Breast epithelium (tissue), 4 donors: ENCODE data around the gene TMEM139. TPM values are rescaled to one million over a fixed set of nuclear protein-coding genes. Genes with fewer than 3 reads are reported as not detected.

Source experiments
- DNase-seq, 2 donors: peaks; one replicate each; pipeline ENCODE4 v3.0.0-alpha.2; 2019; ENCODE audit warnings: low spot score in 2 of 2
- H3K27ac ChIP-seq, 2 donors: fragments of 200-600 bp; sonication (generic) in 1 of 2; one replicate each; pipeline ENCODE4 v1.5.1; 2016 to 2019; ENCODE audit warnings: mild to moderate bottlenecking in 1 of 2
- H3K27me3 ChIP-seq, 2 donors: fragments of 200-600 bp; sonication (generic) in 1 of 2; one replicate each; pipeline versions ENCODE4 v1.5.1 to v1.6.0; 2017 to 2019; ENCODE audit warnings: control low read depth in 1 of 2, mild to moderate bottlenecking in 1 of 2
- H3K36me3 ChIP-seq: fragments of 200-600 bp; one replicate; pipeline ENCODE4 v1.5.1; 2019
- H3K4me1 ChIP-seq, 2 donors: fragments of 200-600 bp; sonication (generic); one replicate each; pipeline ENCODE4 v1.5.1; 2016 to 2019; ENCODE audit warnings: control low read depth in 1 of 2
- H3K4me3 ChIP-seq, 3 donors: fragments of 200-600 bp; sonication (generic); 1 replicate in 2 of 3; 2 replicates in 1 of 3; pipeline ENCODE4 v1.5.1; 2016 to 2019; ENCODE audit warnings: mild to moderate bottlenecking in 3 of 3, moderate library complexity in 2 of 3
- H3K9me3 ChIP-seq, 2 donors: fragments of 200-600 bp; sonication (generic) in 1 of 2; one replicate each; pipeline ENCODE4 v1.5.1; 2016 to 2019; ENCODE audit warnings: control low read depth in 1 of 2
- POLR2A ChIP-seq: fragments of 450-650 bp; IDR thresholded peaks from one replicate; pipeline ENCODE4 v1.6.1; 2016; ENCODE audit warnings: antibody characterized with exemption, mild to moderate bottlenecking, moderate library complexity
- POLR2AphosphoS5 ChIP-seq, 3 donors: sonication (generic); formaldehyde crosslinking; IDR thresholded peaks; one replicate each; pipeline ENCODE4 v1.6.1; 2017; ENCODE audit warnings: antibody characterized with exemption in 3 of 3
- intact Hi-C: fragments of 100-400 bp; cut with DNase I; formaldehyde crosslinking; loops from one replicate; pipeline ENCODE4 v1.15.1; 2023; ENCODE audit warnings: low total_unique reads
- total RNA-seq, 3 donors: library from RNA; depleted of rRNA; stranded (reverse); fragments of >200 nt; gene quantifications; one replicate each; pipeline ENCODE4 v1.1.0, GENCODE V29; 2016
- TF ChIP-seq, protein P1 (sequence below), 3 donors: fragments of 450-650 bp; IDR thresholded peaks; one replicate each; pipeline ENCODE4 v1.5.1; 2016 to 2017; ENCODE audit warnings: antibody characterized with exemption in 3 of 3, mild to moderate bottlenecking in 3 of 3, moderate library complexity in 3 of 3

Gene TMEM139
- total RNA-seq, 3 donors from 2014 or later: 1.4 to 27.4 (median 14.4) TPM

DNA sequence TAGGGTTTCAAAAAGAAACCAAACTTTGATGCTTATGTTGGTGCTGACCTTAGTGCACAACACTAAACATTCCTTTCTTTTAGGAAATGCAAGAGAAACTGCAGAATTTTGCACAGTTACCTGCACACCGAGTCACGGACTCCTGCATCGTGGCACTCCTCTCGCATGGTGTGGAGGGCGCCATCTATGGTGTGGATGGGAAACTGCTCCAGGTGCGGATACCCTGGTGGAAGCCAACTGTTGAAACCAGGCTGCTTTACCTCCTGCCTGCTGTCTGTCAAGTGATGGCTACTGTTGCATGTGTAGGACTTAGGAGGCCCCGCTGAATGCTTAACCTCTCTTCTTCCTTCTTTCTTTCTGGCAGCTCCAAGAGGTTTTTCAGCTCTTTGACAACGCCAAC is 15.1 kb downstream of the TMEM139 start:
- no peaks in the 10 kb centered on the region for H3K9me3 ChIP-seq
- no peaks in the 10 kb centered on the region for H3K27me3 ChIP-seq
- H3K36me3 ChIP-seq: peaks cover 6% of the 10 kb centered on the region
- intact Hi-C loops: no loop called here
- no peaks in the 10 kb centered on the region for H3K4me1 ChIP-seq
- peak overlapping the region in 1 of 2 donors; percentile 21 for H3K27ac ChIP-seq
- no peak for DNase-seq
- H3K4me3 ChIP-seq: no peak overlapping the region
- TF ChIP-seq POLR2AphosphoS5 (IDR thresholded peaks at IDR 0.05): no peak
- TF ChIP-seq, protein P1, sequence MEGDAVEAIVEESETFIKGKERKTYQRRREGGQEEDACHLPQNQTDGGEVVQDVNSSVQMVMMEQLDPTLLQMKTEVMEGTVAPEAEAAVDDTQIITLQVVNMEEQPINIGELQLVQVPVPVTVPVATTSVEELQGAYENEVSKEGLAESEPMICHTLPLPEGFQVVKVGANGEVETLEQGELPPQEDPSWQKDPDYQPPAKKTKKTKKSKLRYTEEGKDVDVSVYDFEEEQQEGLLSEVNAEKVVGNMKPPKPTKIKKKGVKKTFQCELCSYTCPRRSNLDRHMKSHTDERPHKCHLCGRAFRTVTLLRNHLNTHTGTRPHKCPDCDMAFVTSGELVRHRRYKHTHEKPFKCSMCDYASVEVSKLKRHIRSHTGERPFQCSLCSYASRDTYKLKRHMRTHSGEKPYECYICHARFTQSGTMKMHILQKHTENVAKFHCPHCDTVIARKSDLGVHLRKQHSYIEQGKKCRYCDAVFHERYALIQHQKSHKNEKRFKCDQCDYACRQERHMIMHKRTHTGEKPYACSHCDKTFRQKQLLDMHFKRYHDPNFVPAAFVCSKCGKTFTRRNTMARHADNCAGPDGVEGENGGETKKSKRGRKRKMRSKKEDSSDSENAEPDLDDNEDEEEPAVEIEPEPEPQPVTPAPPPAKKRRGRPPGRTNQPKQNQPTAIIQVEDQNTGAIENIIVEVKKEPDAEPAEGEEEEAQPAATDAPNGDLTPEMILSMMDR (IDR thresholded peaks at IDR 0.05): peak in 1 of 3 donors; percentile 37
- no peak for TF ChIP-seq POLR2A

DNA sequence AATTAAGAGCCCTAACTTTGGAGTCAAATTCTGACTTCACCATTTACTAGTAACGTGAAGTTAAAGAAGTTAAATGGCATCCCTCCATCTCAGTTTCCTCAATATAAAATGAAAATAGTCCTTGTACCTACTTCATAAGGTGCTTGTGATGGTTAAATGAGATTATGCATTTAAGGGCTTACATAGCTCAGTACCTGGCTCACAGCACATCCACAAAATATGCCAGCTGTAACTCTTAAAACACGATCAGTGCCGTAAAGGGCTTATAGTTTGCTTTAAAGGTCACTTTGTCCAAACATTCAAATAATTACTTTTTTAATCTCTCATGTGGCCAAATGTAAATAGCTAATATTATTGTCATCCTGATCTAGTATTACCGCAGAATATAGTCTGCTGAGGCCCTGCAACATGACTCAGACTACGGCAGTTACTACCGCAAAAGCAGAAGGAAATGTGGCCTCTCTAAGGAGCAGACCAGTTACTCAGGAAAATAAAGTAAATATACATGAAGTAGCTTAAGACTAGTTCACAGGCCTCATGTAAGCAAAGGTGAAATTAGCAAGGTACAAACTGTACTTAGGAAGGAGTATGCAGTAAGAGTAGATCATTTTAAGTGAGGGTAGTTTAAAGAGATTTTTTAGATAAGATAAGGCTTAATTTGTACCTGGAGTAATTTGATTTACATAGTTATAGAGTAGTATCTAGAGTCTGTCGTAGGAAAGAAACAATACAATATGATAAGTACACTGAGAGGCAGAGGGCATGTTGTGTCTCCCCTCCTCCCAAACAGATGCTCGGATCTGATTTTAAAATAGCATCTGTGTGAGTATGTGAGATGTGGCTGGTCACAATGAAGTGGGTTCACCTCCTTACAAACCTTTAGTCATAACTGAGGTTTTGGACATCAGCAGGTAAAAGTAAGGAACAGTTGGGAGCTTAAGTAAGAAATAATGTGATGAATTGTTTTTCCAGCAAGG is 16.5 kb downstream of the TMEM139 start:
- Histone ChIP-seq H3K27ac (peak overlapping the region; percentile 50 to 80), H3K27me3 (no peaks in the 10 kb centered on the region), H3K4me1 (no peaks in the 10 kb centered on the region), H3K36me3 (no peaks in the 10 kb centered on the region), H3K4me3 (no peak overlapping the region), H3K9me3 (no peaks in the 10 kb centered on the region)
- DNase-seq: no peak
- TF ChIP-seq, protein P1 (IDR thresholded peaks at IDR 0.05): no peak
- TF ChIP-seq POLR2A (no peak), POLR2AphosphoS5 (IDR thresholded peaks at IDR 0.05) (no peak)
- intact Hi-C loops: no loop called here

DNA sequence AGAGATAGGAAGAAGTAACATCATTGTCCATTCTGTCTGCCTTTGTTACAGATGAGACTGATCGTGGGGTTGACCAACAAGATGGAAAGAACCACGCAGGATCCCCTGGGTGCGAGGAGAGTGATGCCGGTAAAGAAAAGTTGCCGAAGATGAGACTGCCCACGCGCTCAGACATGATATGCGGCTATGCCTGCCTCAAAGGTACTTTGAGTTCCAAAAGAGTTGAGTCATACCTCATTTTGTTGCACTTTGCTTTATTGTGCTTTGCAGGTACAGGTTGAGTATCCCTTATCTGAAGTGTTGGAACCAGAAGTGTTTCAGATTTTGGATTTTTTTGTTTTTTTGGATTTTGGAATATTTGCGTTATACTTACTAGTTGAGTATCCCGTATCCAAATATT is 19.0 kb downstream of the TMEM139 start:
- H3K27me3 ChIP-seq: no peaks in the 10 kb centered on the region
- TF ChIP-seq POLR2A (no peak), POLR2AphosphoS5 (IDR thresholded peaks at IDR 0.05) (no peak)
- TF ChIP-seq, protein P1 (IDR thresholded peaks at IDR 0.05): no peak
- H3K27ac ChIP-seq: no peak overlapping the region
- no peaks in the 10 kb centered on the region for H3K4me1 ChIP-seq
- no peaks in the 10 kb centered on the region for H3K9me3 ChIP-seq
- no peak for DNase-seq
- intact Hi-C loops: no loop called here
- H3K36me3 ChIP-seq: peaks cover 7% of the 10 kb centered on the region
- no peak overlapping the region for H3K4me3 ChIP-seq

DNA sequence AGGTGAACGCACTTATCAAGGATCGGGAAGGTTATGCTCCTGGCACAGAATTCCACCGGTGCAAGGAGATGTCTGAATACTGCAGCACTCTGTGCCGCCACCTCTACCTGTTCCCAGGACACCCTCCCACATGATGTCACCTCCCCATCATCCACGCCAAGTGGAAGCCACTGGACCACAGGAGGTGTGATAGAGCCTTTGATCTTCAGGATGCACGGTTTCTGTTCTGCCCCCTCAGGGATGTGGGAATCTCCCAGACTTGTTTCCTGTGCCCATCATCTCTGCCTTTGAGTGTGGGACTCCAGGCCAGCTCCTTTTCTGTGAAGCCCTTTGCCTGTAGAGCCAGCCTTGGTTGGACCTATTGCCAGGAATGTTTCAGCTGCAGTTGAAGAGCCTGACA is 20.2 kb downstream of the TMEM139 start:
- TF ChIP-seq POLR2A (no peak), POLR2AphosphoS5 (IDR thresholded peaks at IDR 0.05) (no peak)
- TF ChIP-seq, protein P1 (IDR thresholded peaks at IDR 0.05): no peak
- Histone ChIP-seq H3K27ac (no peak overlapping the region), H3K4me1 (no peaks in the 10 kb centered on the region), H3K4me3 (no peak overlapping the region), H3K27me3 (no peaks in the 10 kb centered on the region), H3K36me3 (peaks cover 7% of the 10 kb centered on the region), H3K9me3 (no peaks in the 10 kb centered on the region)
- intact Hi-C loops: loop anchor here (5.0 kb wide), 1 partner anchor 58 kb away; no protein-coding TSS in a partner anchor
- no peak for DNase-seq

DNA sequence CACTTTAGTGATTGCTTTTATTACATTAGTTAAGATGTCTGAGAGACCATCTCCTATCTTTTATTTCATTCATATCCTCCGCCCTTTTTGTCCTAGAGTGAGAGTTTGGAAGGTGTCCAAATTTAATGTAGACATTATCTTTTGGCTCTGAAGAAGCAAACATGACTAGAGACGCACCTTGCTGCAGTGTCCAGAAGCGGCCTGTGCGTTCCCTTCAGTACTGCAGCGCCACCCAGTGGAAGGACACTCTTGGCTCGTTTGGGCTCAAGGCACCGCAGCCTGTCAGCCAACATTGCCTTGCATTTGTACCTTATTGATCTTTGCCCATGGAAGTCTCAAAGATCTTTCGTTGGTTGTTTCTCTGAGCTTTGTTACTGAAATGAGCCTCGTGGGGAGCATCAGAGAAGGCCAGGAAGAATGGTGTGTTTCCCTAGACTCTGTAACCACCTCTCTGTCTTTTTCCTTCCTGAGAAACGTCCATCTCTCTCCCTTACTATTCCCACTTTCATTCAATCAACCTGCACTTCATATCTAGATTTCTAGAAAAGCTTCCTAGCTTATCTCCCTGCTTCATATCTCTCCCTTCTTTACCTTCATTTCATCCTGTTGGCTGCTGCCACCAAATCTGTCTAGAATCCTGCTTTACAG is 20.8 kb downstream of the TMEM139 start:
- TF ChIP-seq, protein P1 (IDR thresholded peaks at IDR 0.05): peak in 2 of 3 donors; percentile 76 to 84
- TF ChIP-seq POLR2A: no peak
- Histone ChIP-seq H3K9me3 (no peaks in the 10 kb centered on the region), H3K36me3 (peaks cover 7% of the 10 kb centered on the region), H3K4me3 (no peak overlapping the region), H3K27me3 (no peaks in the 10 kb centered on the region), H3K27ac (no peak overlapping the region), H3K4me1 (no peaks in the 10 kb centered on the region)
- intact Hi-C loops: loop anchor here (5.0 kb wide), 1 partner anchor 58 kb away; no protein-coding TSS in a partner anchor
- DNase-seq: peak; percentile 63 to 87
